Neural cell (in vitro differentiated cells): ENCODE results near the gene DLST. TPM values are rescaled to one million over a fixed set of nuclear protein-coding genes. Genes with fewer than 3 reads are reported as not detected.

Experiments used
- H2AFZ ChIP-seq: fragments of 200-600, 300-800 bp; sonication (generic), shearing (Covaris generic); 2 replicates; pipeline ENCODE4 v1.6.0; 2014; ENCODE audit warnings: low read depth, mild to moderate bottlenecking, antibody characterized with exemption, low read length, moderate library complexity
- H3F3A ChIP-seq: fragments of 200-600 bp; shearing (Covaris generic); 2 replicates; pipeline ENCODE4 v1.6.1; 2016; ENCODE audit warnings: mild to moderate bottlenecking, moderate library complexity, mixed read lengths, antibody characterized with exemption, low read length; ENCODE audit not compliant: insufficient read depth, poor library complexity, severe bottlenecking
- H3K27ac ChIP-seq: fragments of 200-600, 300-800 bp; sonication (generic), shearing (Covaris generic); 2 replicates; pipeline ENCODE4 v1.5.1; 2014; ENCODE audit warnings: mild to moderate bottlenecking, low read length, moderate library complexity
- H3K27me3 ChIP-seq: fragments of 300-800, 200-600 bp; sonication (generic), shearing (Covaris generic); 2 replicates; pipeline ENCODE4 v1.6.0; 2014; ENCODE audit warnings: mild to moderate bottlenecking, low read depth, low read length, moderate library complexity; ENCODE audit not compliant: insufficient read depth
- H3K36me3 ChIP-seq: fragments of 300-800, 200-600 bp; sonication (generic), shearing (Covaris generic); 2 replicates; pipeline ENCODE4 v1.5.1; 2014; ENCODE audit warnings: mild to moderate bottlenecking, antibody characterized with exemption, low read length, moderate library complexity; ENCODE audit not compliant: insufficient read depth
- H3K4me2 ChIP-seq: fragments of 300-800, 200-600 bp; sonication (generic), shearing (Covaris generic); 2 replicates; pipeline ENCODE4 v1.6.0; 2014; ENCODE audit warnings: mild to moderate bottlenecking, low read length
- H3K4me3 ChIP-seq: fragments of 300-800, 200-600 bp; sonication (generic), shearing (Covaris generic); 2 replicates; pipeline ENCODE4 v1.5.1; 2014; ENCODE audit warnings: mild to moderate bottlenecking, low read length, moderate library complexity
- H3K79me2 ChIP-seq: fragments of 200-600 bp; shearing (Covaris generic); replicated peaks from 2 replicates; pipeline ENCODE4 v1.6.0; 2014; ENCODE audit warnings: mild to moderate bottlenecking, low read length, moderate library complexity; ENCODE audit not compliant: insufficient read depth
- H3K9ac ChIP-seq: fragments of 300-800, 200-600 bp; sonication (generic), shearing (Covaris generic); 2 replicates; pipeline ENCODE4 v1.6.1; 2016; ENCODE audit warnings: mild to moderate bottlenecking, low read length, mixed read lengths
- H3K9me2 ChIP-seq: fragments of 200-600 bp; shearing (Covaris generic); 2 replicates; pipeline ENCODE4 v1.6.1; 2016; ENCODE audit warnings: mild to moderate bottlenecking, low read length, mixed read lengths; ENCODE audit not compliant: insufficient read depth
- H3K9me3 ChIP-seq: fragments of 200-600, 300-800 bp; sonication (generic), shearing (Covaris generic); 2 replicates; pipeline ENCODE4 v1.6.1; 2016; ENCODE audit warnings: mild to moderate bottlenecking, mixed run types, low read length, moderate library complexity, mixed read lengths
- H4K20me1 ChIP-seq: fragments of 200-600 bp; shearing (Covaris generic); 2 replicates; pipeline ENCODE4 v1.6.1; 2016; ENCODE audit warnings: mild to moderate bottlenecking, mixed run types; ENCODE audit not compliant: insufficient read depth
- CTCF ChIP-seq: fragments of 450-650 bp; IDR thresholded peaks from 2 replicates; pipeline ENCODE4 v1.5.1; 2014; ENCODE audit warnings: antibody characterized with exemption, mild to moderate bottlenecking, moderate library complexity; ENCODE audit not compliant: poor library complexity, severe bottlenecking
- EP300 ChIP-seq: fragments of 450-650 bp; conservative IDR thresholded peaks from 2 replicates; pipeline ENCODE4 v1.6.1; 2014; ENCODE audit warnings: antibody characterized with exemption, mild to moderate bottlenecking, moderate library complexity; ENCODE audit not compliant: poor library complexity, severe bottlenecking
- EZH2 ChIP-seq: fragments of 200-600, 300-800 bp; shearing (Covaris generic), sonication (generic); IDR thresholded peaks from 2 replicates; pipeline ENCODE4 v1.6.1; 2014; ENCODE audit warnings: antibody characterized with exemption, low read length, borderline replicate concordance, mild to moderate bottlenecking; ENCODE audit not compliant: insufficient read depth, poor library complexity, severe bottlenecking
- MXI1 ChIP-seq: fragments of 450-650 bp; conservative IDR thresholded peaks from 2 replicates; pipeline ENCODE4 v1.6.1; 2014; ENCODE audit warnings: antibody characterized with exemption, mild to moderate bottlenecking; ENCODE audit not compliant: poor library complexity, severe bottlenecking
- POLR2AphosphoS5 ChIP-seq: IDR thresholded peaks from 2 replicates; pipeline ENCODE4 v1.6.1; 2012
- RAD21 ChIP-seq: fragments of 450-650 bp; conservative IDR thresholded peaks from 2 replicates; pipeline ENCODE4 v1.6.1; 2014; ENCODE audit warnings: antibody characterized with exemption, mild to moderate bottlenecking, moderate library complexity
- REST ChIP-seq: IDR thresholded peaks from 2 replicates; pipeline ENCODE4 v1.6.1; 2012; ENCODE audit warnings: borderline replicate concordance
- SMC3 ChIP-seq: fragments of 450-650 bp; conservative IDR thresholded peaks from 2 replicates; pipeline ENCODE4 v1.6.1; 2014; ENCODE audit warnings: antibody characterized with exemption, mild to moderate bottlenecking, moderate library complexity; ENCODE audit not compliant: poor library complexity
- TAF1 ChIP-seq: IDR thresholded peaks from 2 replicates; pipeline ENCODE4 v1.6.1; 2012; ENCODE audit warnings: low read depth
- polyA plus RNA-seq: library from polyadenylated mRNA; depleted of rRNA; stranded (reverse); fragments of >200 nt; gene quantifications from 2 replicates; pipeline ENCODE4 v1.2.3, GENCODE V29; 2014

DLST gene
- polyA plus RNA-seq, 1 donor from 2014 or later = 59.7 TPM

- H3K79me2 ChIP-seq = peaks cover 53% of the 10 kb centered on the region
- TF ChIP-seq MXI1 (peak; percentile 51), POLR2AphosphoS5 (no peak)
- no peaks in the 10 kb centered on the region for H4K20me1 ChIP-seq
- H3K36me3 ChIP-seq = no peaks in the 10 kb centered on the region
- H3K27ac ChIP-seq = peak overlapping the region; percentile 76
- no peaks in the 10 kb centered on the region for H3F3A ChIP-seq
- no peaks in the 10 kb centered on the region for H3K27me3 ChIP-seq
- no peaks in the 10 kb centered on the region for H3K9me2 ChIP-seq
- H3K9ac ChIP-seq = peak overlapping the region; percentile 87
- no peaks in the 10 kb centered on the region for H3K9me3 ChIP-seq
- peak overlapping the region; percentile 93 for H3K4me2 ChIP-seq
- H3K4me3 ChIP-seq = peak overlapping the region; percentile 91
- H2AFZ ChIP-seq = peak overlapping the region; percentile 99
Measured at GRCh38 chr14:74882103-74882920, 596 bp downstream of the DLST start.

- Histone ChIP-seq H3K4me2 (no peak overlapping the region), H3K9ac (no peak overlapping the region), H2AFZ (no peak overlapping the region), H4K20me1 (no peaks in the 10 kb centered on the region), H3K9me2 (no peaks in the 10 kb centered on the region), H3K79me2 (peaks cover 63% of the 10 kb centered on the region), H3K9me3 (no peaks in the 10 kb centered on the region), H3K4me3 (no peak overlapping the region), H3K27me3 (no peaks in the 10 kb centered on the region), H3K27ac (no peak overlapping the region), H3K36me3 (no peaks in the 10 kb centered on the region), H3F3A (no peaks in the 10 kb centered on the region)
- no peak for TF ChIP-seq CTCF
- no peak for TF ChIP-seq REST
- TF ChIP-seq RAD21 = no peak
- no peak for TF ChIP-seq SMC3
- TF ChIP-seq EP300 = no peak
- TF ChIP-seq POLR2AphosphoS5 = no peak
- TF ChIP-seq TAF1 = no peak
- no peak for TF ChIP-seq MXI1
- no peak for TF ChIP-seq EZH2
Measured at GRCh38 chr14:74886001-74886400, 4.3 kb downstream of the DLST start.
